Stromal cell of bone marrow (primary cell): ENCODE measurements around the gene ATP2A2.

ENCODE experiments used
- DNase-seq: peaks from one replicate; pipeline ENCODE4 v3.0.0-alpha.2; 2012; ENCODE audit warnings: low read depth

ATP2A2 gene

DNA sequence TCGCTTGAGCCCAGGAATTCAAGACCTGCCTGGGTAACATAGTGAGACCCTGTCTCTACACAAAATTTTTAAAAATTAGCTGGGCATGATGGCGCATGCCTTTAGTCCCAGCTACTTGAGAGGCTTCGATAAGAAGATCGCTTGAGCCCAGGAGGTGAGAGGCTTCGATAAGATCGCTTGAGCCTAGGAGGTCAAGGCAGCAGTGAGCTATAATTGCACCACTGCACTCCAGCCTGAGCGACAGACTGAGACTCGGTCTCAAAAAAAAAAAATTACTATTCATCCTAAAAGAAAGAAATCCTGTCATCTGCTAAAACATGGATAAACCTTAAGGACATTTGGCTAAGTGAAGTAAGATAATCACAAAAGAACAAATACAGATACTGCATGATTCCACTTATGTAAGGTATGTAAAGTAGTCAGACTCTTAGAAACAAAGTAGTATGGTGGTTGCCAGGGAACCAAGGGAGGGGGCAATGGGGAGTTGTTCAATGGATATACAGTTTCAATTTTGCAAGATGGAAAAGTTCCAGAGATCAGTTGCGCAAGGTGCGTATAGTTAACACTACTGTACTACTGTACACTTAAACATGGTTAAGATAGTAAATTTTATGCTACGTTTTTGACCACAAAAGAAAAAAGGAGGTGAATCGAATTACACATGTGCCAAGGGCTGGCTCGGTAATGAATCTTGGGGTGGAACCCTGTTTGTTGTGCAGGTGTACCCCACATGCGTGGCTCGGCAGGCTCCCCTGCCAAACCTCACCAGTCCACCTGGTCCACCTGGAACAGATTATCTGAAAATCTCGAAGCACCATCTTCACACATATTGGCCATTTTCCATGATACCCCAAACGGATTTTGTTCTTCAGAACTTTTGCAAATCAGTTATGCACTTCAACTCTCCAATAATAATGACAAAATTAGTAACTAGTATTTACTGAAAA, 18.3 kb upstream of the ATP2A2 start:
- no peak for DNase-seq

DNA sequence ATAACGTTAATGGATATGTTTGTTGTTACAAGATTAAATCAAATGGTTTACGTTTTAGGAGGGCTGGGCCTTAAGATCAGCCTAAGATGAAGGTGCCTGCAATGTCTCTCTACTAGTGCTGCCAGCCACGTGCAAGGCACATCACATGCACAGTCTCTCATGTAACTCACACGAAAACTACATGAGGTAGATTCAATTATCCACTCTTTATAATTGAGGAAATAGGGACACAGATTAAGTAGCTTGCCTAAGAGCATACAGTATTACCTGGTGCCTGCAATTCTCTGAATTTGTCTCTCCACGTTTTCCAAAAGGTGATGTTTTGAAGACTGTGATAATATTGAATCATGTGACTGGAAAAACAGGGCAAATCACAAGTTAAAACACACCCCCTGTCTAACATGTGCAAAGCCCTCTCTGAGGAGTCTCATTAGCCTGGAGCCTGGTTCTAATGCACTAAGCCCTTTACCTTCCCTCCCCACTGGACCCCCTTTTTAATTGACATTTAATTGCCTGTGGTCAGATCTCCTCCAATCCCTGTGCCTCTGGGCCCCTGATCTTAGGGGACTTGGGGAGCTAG, 14.6 kb upstream of the ATP2A2 start:
- no peak for DNase-seq

DNA sequence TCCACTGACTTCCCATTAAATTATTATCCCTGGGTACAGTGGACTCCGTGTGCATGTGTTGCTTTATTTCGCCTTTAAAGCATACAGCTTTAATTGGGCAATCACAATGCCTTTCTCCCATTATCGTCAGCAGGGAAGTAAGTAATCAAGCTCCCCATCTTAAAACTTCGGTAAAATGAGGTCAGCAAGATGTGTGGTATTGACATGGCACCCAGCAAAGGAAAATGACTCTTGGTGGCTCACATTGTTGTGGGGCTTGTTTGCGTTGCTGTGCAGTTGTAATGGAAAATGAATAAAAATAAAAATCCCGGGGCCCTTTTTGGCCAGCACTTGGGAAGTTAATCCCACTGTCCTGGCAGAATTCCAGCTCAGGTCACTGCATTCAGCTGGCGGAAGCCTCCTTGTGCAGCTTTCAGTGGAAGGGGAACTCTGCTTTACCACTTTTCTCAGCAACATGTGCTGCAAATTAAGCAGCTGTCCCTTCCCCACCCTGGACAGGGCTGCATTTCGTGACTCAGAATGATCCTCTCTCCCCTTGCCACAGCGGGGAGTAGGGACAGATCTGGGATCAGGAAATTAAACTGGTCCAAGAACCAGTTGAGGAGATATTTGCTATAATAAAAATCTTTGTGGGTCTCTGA, 13.9 kb upstream of the ATP2A2 start:
- peak; percentile 68 for DNase-seq

DNA sequence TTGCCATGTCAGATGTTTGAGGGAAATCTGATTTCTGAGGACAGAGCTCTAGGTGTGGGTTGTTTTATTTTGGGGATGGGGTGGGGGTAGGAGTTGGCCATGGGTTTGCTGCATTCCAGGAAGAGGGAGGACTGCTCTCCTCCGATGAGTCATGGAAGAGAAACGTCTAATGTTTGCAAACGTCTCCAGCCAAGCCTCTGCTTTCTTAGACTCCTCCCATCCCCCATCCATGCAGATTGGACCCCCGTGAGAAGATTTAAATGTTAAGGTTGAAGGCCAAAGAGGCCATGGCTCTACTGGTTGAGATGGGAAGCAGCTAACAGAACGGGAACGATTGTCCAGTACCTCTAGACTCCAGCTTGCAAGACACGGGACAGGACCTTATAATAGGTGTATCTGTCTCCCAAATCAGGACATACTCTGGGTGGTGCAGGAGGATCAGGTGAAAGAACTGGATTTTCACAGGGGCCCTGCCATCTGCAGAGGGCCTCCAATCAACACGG, 11.4 kb upstream of the ATP2A2 start:
- no peak for DNase-seq

DNA sequence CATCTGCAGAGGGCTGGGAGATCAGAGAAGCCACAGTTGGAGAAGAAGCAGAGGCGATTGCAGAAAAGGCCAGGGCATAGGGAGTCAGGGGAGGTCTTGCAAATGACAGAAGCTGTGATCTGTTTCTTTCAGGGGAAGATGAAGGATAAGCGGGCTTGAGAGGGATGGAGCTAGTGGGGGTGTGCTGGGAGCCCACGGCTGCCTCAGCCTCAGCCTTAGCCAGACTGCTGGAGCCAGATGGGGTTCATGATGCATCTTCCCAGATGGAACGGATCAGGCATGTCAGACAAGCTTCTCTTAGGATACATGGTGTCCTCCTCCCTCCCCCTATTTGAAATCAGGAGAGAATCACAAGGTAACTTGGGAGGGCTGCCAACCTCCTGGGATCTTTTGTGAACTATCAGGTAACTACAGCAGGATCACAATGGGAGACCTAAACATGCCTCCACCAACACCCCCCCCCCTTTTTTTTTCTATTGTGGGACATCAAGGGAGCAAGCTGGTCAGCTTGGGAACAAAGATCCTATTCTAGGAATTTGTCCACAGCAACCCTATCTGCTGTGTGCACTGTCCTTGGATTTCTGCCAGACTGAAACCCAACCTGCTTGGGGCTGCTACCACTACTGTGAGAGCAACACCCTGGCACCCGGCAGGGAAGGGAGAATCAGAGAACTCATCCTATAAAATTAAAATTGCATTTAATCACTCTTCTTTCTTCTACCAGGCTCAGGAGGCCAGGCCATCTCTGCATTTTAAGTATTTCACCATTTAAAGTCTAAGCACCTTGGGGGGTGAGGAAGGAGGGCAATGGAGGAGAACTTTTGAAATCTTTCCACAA, 10.7 kb upstream of the ATP2A2 start:
- no peak for DNase-seq

DNA sequence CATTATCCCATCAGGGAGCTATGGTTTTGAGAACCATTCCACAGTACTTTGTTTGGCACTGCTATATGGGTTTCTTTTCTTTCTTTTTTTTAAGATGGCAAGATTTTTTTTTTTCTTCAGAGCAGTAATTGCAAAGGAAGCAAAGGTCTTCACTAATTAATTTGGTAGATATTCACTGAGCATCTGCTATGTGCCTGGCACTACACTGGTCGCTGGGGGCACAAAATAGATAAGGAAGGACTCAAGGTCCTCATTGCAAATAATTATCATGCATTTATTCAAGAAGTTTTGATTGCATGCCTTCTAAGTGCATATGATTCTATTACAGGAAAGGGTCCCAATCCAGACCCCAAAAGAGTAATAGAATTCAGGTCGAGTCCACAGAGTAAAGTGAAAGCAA, 10.0 kb upstream of the ATP2A2 start:
- DNase-seq = no peak

DNA sequence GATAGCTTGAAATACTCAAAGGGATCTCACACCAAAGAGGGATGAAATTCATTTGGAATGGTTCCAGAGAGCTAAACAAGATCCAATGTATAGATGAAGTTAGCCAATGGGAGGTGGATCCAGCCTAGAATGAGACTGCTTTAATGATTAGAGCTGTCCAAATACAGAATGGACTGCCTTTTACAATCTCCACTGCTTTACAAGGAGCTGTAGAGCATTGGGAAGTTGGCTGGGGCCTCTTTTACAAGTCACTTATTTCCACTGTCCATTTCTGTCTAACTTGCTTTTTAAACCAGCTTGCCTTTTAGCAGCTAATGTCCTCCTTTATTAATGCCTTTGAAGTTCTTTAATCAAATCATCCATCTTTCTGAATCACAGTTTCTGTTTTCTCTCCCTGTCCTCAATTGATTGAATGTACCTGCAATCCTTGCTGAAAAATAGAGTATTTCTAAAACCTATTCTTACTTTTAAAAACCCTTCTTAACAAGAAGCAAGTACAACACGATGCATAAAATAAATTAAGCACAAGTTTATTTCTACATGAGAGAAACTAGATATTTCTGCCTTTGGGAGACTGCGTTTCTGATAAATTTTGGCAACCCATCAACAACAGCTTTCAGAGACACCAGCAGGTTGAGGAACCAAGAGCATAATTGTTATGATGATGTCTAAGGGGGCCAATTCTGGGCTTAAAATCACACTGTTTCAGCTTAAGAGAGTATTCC, 3.4 kb upstream of the ATP2A2 start:
- DNase-seq = no peak

DNA sequence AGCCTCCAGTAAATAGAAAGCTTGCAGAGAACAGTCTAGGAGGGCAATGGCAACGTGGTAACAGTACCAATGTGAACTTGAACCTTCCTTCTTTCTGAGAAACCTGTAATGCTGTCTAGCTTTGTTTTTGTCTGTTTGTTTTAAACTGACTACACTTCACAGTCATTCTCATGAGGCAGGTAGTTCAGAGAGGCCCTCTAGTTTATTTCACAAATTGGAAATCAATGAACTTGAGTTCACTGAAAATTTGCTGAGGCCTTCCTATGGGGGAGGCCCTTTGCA, 2.9 kb upstream of the ATP2A2 start:
- DNase-seq = no peak

DNA sequence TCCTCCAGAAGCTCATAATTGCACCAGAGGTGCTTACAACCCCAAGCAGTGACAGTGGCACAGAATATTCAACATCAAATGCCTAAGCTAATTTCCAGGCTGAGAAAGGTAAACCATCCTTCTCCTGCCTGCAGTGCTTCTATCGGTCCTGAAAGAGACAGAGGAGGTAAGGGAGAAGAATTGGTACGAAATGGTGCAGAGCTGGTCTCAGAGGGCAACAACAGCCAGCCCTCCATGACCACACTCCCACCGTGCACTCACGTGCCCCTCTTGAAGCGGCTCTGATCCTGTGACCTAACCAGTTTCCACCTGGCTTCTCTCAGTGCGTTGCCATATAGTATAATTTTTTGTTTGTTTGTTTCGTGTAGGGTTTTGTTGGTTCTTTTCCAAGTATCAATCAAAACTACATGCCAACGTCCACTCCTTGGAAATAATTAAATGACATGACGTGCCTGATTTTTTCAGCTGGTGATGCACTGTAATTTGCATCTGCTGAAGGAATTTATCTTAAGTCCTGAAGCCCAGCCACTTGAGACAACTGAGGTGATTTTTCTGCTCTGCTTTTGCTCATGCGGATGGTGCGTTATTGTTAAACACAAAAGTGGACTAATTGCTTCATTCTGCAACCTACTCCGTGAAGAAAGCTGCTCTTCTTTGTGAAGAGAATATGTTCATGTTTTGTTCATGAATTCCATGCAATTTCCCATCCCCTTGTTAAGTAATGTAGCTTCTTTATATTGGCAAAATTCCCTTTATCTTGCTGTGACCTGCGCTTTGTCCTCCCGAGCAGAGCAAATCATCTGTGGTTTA, 1.3 kb upstream of the ATP2A2 start:
- no peak for DNase-seq

DNA sequence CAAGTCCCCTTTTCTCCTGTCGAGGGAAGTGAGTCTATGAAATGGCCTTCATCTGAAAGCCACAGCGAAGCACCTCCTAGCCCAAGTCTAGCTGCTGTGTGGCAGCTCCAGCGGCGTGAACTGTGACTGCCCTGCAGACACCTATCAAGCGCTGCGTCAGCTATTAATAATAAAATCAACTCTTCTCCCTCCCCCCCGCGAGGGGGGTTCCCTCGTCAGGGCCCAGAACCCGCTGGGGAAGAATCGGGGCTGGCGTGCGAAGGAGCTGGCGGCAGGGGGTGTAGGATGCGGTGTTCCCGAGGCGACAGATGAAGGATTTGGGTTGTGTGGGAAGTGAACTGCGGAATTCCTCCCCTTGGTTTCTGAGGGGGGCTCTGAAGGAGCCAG, 662 bp upstream of the ATP2A2 start:
- DNase-seq = no peak

DNA sequence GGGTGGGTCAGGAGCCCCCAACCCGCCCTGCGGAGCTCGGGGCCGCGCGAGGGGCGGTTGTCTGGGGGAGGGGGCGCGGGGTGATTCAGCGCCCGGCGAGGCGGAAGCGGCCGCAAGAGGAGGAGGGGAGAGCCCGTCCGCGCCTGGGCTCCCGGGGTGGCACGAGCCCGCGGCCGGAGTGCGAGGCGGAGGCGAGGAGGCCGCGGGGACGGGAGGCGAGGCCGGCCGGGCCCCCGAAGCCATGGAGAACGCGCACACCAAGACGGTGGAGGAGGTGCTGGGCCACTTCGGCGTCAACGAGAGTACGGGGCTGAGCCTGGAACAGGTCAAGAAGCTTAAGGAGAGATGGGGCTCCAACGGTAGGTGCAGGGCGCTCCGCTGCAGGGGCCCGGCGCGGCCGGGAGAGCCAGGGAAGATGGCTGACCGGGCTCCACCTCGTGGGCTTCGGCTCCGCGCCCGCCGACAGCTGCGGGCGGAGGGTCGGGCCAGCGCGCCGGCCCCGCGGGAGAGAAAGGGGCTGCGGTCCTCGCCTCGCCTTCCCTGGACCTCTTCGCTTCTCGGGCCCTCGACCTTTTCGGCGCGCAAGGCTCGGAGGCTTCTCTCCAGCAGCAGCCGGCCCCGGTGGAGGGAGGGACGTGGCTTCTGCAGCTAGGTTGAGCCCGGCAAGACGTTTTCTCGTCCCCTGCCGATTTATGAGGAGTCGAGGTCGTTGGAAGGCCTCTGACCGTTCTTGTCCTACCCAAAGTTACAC, 677 bp downstream of the ATP2A2 start:
- DNase-seq = no peak

DNA sequence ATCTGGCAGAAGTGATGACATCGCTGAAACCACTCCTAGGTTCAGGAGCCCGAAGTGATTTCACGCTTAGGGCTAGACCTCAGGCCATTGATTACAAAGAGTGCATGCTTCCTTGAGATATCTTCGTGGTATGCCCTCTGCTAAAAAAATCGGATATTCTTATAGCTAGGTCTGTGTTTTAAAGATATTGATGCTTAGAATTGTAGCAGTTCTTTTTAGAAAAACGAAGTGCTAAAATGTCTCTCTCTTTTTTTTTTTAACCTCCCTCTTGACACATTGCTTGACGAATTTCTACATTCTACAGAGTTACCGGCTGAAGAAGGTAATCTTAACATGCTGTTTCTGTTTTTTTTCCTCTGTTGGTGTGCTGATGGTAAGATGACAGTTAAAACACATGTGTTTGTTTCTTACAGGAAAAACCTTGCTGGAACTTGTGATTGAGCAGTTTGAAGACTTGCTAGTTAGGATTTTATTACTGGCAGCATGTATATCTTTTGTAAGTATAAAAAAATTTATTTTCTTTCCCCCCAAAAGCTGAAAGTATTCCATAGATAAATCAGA, 1.3 kb downstream of the ATP2A2 start:
- no peak for DNase-seq

DNA sequence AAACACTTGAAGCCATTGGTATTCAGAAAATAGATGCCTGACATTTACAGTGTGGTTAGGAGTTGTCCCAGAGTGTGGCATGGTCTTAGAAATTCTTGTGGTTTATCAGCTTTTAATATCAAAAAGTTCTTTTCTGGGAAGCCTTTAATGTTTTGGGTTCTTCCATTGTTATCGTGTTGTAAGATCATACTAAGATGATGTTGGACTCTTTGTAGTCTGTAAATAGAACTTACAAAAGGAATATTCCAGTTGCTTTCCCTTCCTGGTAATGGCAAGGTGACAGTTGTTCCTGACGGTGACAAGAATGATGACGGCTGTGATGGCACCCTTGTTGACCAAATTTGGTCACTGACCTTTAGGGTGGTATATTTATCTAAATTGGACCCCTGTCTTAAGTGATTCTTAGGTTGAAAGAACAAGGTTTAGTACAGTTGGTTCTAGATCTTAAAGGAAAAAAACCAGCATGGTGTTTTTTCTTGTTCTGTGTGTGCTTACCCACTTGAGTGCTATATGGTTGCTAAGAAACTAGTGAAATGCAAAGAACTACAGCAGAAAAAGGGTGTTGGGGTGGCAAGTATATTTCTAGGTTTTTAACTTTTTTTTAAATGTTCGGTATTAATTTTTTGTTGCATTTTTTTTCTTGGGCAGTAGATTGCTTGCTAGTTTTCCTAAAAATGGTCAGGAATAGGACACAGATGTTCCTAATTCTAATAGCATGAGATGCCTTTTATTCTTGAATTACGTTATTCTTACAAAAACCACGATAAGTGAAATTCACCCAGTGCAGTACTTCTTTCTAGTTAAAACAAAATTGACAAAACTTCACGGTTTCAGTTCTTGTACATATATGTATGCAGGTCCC, 2.1 kb downstream of the ATP2A2 start:
- no peak for DNase-seq

DNA sequence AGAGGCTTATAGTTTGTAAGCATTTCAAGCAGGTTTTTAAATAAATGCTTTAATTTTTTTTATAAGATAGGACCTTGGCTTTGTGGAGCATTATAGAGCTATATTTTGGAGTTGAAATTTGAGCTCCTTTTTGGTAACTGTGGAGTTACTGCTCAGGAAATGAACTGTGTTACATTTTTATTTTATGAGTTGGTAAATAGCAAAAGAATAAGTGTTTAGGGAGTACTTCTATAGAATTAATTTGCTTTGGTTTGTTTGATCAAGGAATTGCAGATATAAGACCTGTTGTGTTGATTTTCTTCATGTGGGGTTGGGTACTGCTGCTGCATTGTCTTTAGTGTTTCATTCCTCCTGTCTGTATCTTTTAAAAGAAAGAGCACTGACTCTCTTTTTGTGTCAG, 3.5 kb downstream of the ATP2A2 start:
- DNase-seq = no peak

DNA sequence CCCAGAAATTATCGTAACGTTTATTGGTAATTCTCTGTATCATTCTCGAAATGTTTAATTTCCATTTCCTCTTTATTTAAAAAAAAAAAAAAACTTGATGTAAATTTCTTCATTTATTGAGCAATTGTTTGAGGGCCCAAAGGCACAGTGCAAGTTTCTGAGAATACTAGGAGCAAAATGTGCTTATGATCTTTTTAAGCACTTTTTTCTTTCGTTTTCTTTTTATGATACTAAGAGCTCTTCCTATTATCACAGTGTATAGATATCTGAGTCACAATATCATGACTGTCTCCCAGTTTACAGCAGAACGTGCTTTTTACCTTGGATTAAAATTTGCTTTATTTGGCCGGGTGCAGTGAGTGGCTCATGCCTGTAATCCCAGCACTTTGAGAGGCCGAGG, 5.6 kb downstream of the ATP2A2 start:
- DNase-seq = no peak

DNA sequence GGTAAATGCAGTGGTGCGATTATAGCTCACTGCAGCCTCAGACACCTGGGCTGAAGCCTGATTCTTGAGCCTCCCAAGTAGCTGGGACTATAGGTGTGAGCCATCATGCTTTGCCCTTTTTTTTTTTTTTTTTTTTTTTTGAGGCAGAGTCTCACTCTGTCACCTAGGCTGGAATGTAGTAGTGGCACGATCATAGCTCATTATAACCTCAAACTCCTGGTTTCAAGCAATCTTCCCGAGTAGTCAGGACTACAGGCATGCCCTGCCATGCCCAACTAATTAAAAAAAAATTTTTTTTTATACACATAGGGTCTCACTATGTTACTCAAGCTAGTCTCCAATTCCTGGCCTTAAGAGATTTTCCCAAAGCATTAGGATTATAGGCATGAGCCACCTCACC, 6.9 kb downstream of the ATP2A2 start:
- DNase-seq = no peak

DNA sequence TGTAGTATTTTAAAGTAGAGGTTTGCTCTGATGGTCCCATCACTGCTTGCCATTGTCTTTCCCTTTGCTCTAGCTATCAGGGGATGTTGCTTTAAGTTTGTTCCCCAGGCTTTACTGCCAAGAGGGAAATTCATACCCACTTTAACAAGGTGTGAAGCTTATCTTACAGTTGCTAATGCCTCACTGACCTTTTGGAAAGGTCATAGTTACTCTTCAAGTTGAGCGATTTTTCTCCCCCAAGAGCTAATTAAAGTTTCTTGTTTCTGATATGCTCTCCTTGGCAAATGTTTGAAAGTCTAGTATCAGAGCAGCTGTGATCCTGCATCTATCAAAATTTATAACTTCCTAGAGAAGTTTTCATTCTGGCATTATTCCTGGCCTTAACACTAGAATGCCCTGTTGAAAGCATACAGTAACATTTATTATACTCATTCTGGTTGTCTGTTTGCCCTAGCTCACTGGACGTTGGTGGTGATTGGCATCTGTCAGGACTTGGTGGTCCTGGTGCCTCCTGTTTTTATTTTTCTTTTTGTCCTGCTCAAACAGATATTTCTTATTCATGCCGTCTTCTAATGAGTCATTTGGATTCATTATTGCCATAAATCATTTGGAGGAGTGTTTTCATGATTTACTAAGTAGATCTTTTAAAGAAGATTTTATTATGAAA, 8.1 kb downstream of the ATP2A2 start:
- no peak for DNase-seq

DNA sequence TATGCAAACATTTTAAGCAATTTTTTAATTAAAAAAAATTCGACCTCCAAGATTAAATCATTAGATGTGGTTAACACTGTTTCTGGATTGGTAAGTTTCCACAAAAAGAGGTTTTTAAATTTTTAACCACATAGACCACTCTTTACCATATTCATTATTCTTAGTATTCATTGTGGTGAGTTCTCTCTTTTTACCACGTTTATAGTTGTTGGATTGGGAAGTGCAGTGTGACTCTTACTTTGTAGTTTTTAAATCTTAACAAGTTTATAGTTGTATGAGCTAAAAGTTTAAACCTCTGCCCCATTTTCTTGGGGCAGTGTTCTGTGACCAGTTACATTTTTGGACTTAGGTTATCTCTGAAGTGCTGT, 8.6 kb downstream of the ATP2A2 start:
- DNase-seq = no peak
